H1 (cell line): ENCODE data around the gene SERP1. TPM values are rescaled to one million over a fixed set of nuclear protein-coding genes. Genes with fewer than 3 reads are reported as not detected.

Source experiments
- CTCF ChIA-PET: fragments of 300-600 bp; sonication (Branson Sonifier 250); formaldehyde crosslinking; loops from one replicate; lab custom pipeline; 2021; ENCODE audit not compliant: partially characterized antibody; lab: Charles Lee
- POLR2A ChIA-PET: fragments of 300-600 bp; sonication (Branson Sonifier 250); formaldehyde crosslinking; loops from one replicate; lab custom pipeline; 2021; ENCODE audit warnings: inconsistent platforms; ENCODE audit not compliant: partially characterized antibody; lab: Charles Lee
- DNase-seq, 2 experiments: peaks; one replicate each; pipeline versions ENCODE4 v3.0.0 to v3.0.0-alpha.2; 2010 to 2022; ENCODE audit warnings: low spot score in 2 of 2, low read depth in 1 of 2, mixed read lengths in 1 of 2
- FAIRE-seq: peaks from 2 replicates; lab custom pipeline; 2011; peaks lifted over from hg19 to GRCh38; lab: Jason Lieb, UNC
- H2AFZ ChIP-seq: 2 replicates; pipeline ENCODE4 v1.8.1; 2012; ENCODE audit warnings: low read length, inconsistent platforms
- H2AK5ac ChIP-seq: 2 replicates; pipeline ENCODE4 v1.6.1; 2013; ENCODE audit warnings: low read depth, low read length
- H2BK120ac ChIP-seq: replicated peaks from 2 replicates; pipeline ENCODE3; 2013; ENCODE audit warnings: low read depth, low read length, inconsistent platforms
- H2BK12ac ChIP-seq: 2 replicates; pipeline ENCODE4 v1.6.1; 2013; ENCODE audit warnings: low read depth, low read length
- H2BK15ac ChIP-seq: 2 replicates; pipeline ENCODE4 v1.6.1; 2013; ENCODE audit warnings: low read length
- H2BK20ac ChIP-seq: 2 replicates; pipeline ENCODE4 v1.6.1; 2013; ENCODE audit warnings: low read length
- H2BK5ac ChIP-seq: 2 replicates; pipeline ENCODE4 v1.6.1; 2013; ENCODE audit warnings: low read depth, low read length
- H3K14ac ChIP-seq: 2 replicates; pipeline ENCODE4 v1.6.1; 2013; ENCODE audit warnings: inconsistent platforms; ENCODE audit not compliant: insufficient read length
- H3K18ac ChIP-seq: 2 replicates; pipeline ENCODE4 v1.6.1; 2013; ENCODE audit warnings: low read length; ENCODE audit errors: extremely low read depth
- H3K23ac ChIP-seq: 2 replicates; pipeline ENCODE4 v1.6.1; 2013; ENCODE audit warnings: inconsistent platforms; ENCODE audit not compliant: insufficient read length
- H3K23me2 ChIP-seq: 2 replicates; pipeline ENCODE4 v1.6.1; 2013; ENCODE audit warnings: low read depth, low read length
- H3K27ac ChIP-seq: 2 replicates; pipeline ENCODE4 v1.6.1; 2011; ENCODE audit warnings: low read depth, low read length, inconsistent platforms
- H3K27me3 ChIP-seq, 4 experiments: replicated peaks in 1 of 4; 1 replicate in 1 of 4; 2 replicates in 3 of 4; pipeline versions ENCODE4 v1.6.1 to v1.8.1; 2011 to 2013; ENCODE audit warnings: low read length in 3 of 4, mild to moderate bottlenecking in 3 of 4, inconsistent platforms in 2 of 4, mixed read lengths in 2 of 4, moderate library complexity in 1 of 4; ENCODE audit not compliant: control insufficient read depth in 3 of 4, insufficient read depth in 3 of 4; ENCODE audit errors: extremely low read depth in 1 of 4
- H3K36me3 ChIP-seq, 4 experiments: 2 replicates each; pipeline versions ENCODE4 v1.6.1 to v1.8.1; 2011 to 2013; ENCODE audit warnings: mild to moderate bottlenecking in 4 of 4, low read length in 3 of 4, moderate library complexity in 2 of 4, control low read depth in 1 of 4, inconsistent platforms in 1 of 4; ENCODE audit not compliant: insufficient read depth in 4 of 4, control insufficient read depth in 2 of 4
- H3K4ac ChIP-seq: replicated peaks from 2 replicates; pipeline ENCODE3; 2013; ENCODE audit warnings: low read length, low read depth, mixed read lengths, inconsistent platforms; ENCODE audit not compliant: insufficient read length
- H3K4me1 ChIP-seq, 4 experiments: replicated peaks in 1 of 4; 1 replicate in 1 of 4; 2 replicates in 3 of 4; pipeline versions ENCODE4 v1.6.1 to v1.8.1; 2011 to 2013; ENCODE audit warnings: low read length in 3 of 4, inconsistent platforms in 2 of 4, mixed read lengths in 1 of 4; ENCODE audit not compliant: insufficient read depth in 4 of 4, control insufficient read depth in 3 of 4
- H3K4me2 ChIP-seq, 2 experiments: 2 replicates each; pipeline versions ENCODE4 v1.6.1 to v1.8.1; 2011 to 2013; ENCODE audit warnings: low read depth in 2 of 2, low read length in 2 of 2, control low read depth in 1 of 2, inconsistent platforms in 1 of 2, mild to moderate bottlenecking in 1 of 2; ENCODE audit not compliant: insufficient read depth in 1 of 2
- H3K4me3 ChIP-seq, 4 experiments: fragments of 200-600, 300-600 bp in 1 of 4; sonication (generic), shearing (Covaris generic), sonication (Bioruptor Twin) in 1 of 4; 2 replicates each; pipeline versions ENCODE4 v1.5.1 to v1.8.1; 2011 to 2016; ENCODE audit warnings: low read length in 4 of 4, low read depth in 3 of 4, control low read depth in 2 of 4, inconsistent platforms in 2 of 4, mild to moderate bottlenecking in 2 of 4, mixed read lengths in 1 of 4, moderate library complexity in 1 of 4; ENCODE audit not compliant: insufficient read depth in 2 of 4; ENCODE audit errors: extremely low read depth in 1 of 4
- H3K56ac ChIP-seq: replicated peaks from 2 replicates; pipeline ENCODE3; 2013; ENCODE audit warnings: low read depth, mild to moderate bottlenecking, mixed read lengths, low read length, inconsistent platforms; ENCODE audit not compliant: insufficient read length
- H3K79me1 ChIP-seq: 2 replicates; pipeline ENCODE4 v1.6.1; 2013; ENCODE audit warnings: low read depth, low read length, control low read depth
- H3K79me2 ChIP-seq, 2 experiments: 2 replicates each; pipeline versions ENCODE4 v1.6.1 to v1.8.1; 2012 to 2013; ENCODE audit warnings: low read length in 2 of 2, mild to moderate bottlenecking in 2 of 2, inconsistent platforms in 1 of 2; ENCODE audit not compliant: insufficient read depth in 2 of 2, control insufficient read depth in 1 of 2
- H3K9ac ChIP-seq, 4 experiments: replicated peaks in 1 of 4; 1 replicate in 1 of 4; 2 replicates in 3 of 4; pipeline versions ENCODE4 v1.6.1 to v1.8.1; 2011 to 2013; ENCODE audit warnings: low read depth in 3 of 4, low read length in 3 of 4, control low read depth in 2 of 4, mild to moderate bottlenecking in 2 of 4, moderate library complexity in 2 of 4, inconsistent platforms in 1 of 4; ENCODE audit errors: extremely low read depth in 1 of 4
- H3K9me3 ChIP-seq, 2 experiments: 2 replicates each; pipeline versions ENCODE4 v1.6.1 to v1.8.1; 2012 to 2013; ENCODE audit warnings: mild to moderate bottlenecking in 2 of 2, moderate library complexity in 2 of 2, control low read depth in 1 of 2, inconsistent platforms in 1 of 2, low read depth in 1 of 2, low read length in 1 of 2, mixed read lengths in 1 of 2; ENCODE audit not compliant: insufficient read depth in 2 of 2
- H4K20me1 ChIP-seq, 2 experiments: replicated peaks in 1 of 2; 2 replicates each; pipeline versions ENCODE3 to v1.8.1; 2011 to 2013; ENCODE audit warnings: inconsistent platforms in 2 of 2, low read length in 2 of 2, mild to moderate bottlenecking in 1 of 2; ENCODE audit not compliant: insufficient read depth in 2 of 2, control insufficient read depth in 1 of 2
- H4K5ac ChIP-seq: 2 replicates; pipeline ENCODE4 v1.6.1; 2013; ENCODE audit warnings: low read length, low read depth, mixed read lengths, inconsistent platforms; ENCODE audit not compliant: insufficient read length
- H4K8ac ChIP-seq: 2 replicates; pipeline ENCODE4 v1.8.0; 2013; ENCODE audit warnings: mild to moderate bottlenecking, moderate library complexity, low read length, inconsistent platforms; ENCODE audit not compliant: insufficient read depth; ENCODE audit errors: extremely low read depth
- H4K91ac ChIP-seq: replicated peaks from 2 replicates; pipeline ENCODE3; 2013; ENCODE audit warnings: low read length, mixed read lengths, inconsistent platforms; ENCODE audit not compliant: insufficient read length
- NANOG ChIP-seq: IDR thresholded peaks from 2 replicates; pipeline ENCODE4 v1.6.1; 2011; ENCODE audit warnings: low read length, low read depth, mild to moderate bottlenecking, inconsistent platforms; ENCODE audit not compliant: insufficient read depth, poor library complexity, severe bottlenecking
- POLR2A ChIP-seq, 2 experiments: IDR thresholded peaks; 1 replicate in 1 of 2; 2 replicates in 1 of 2; pipeline ENCODE4 v1.6.1; 2011; ENCODE audit warnings: low read depth in 2 of 2, low read length in 2 of 2, mild to moderate bottlenecking in 2 of 2; ENCODE audit errors: control extremely low read depth in 1 of 2
- WGBS, 2 experiments: shearing (Covaris generic) in 1 of 2; methylation state at CpG; one replicate each; pipeline versions ENCODE4 v1.1.6 to v1.1.7; 2013 to 2015; ENCODE audit warnings: low lambda C conversion rate in 2 of 2, mixed read lengths in 2 of 2, inconsistent platforms in 1 of 2, low coverage in 1 of 2, missing lambda C conversion rate in 1 of 2; ENCODE audit not compliant: insufficient replicate concordance in 2 of 2, insufficient coverage in 1 of 2, insufficient read length in 1 of 2; ENCODE audit errors: extremely low coverage in 1 of 2, missing lambda C conversion rate in 1 of 2; 5-methylcytosine and 5-hydroxymethylcytosine counted together
- polyA plus RNA-seq, 7 experiments: library from polyadenylated mRNA; depleted of rRNA in 3 of 7; stranded (reverse) in 5 of 7; unstranded in 2 of 7; fragments of >200 nt in 5 of 7; fragments of 200-250 nt in 2 of 7; gene quantifications; 1 replicate in 5 of 7; 2 replicates in 1 of 7; 4 replicates in 1 of 7; pipeline versions ENCODE4 v1.2.1 to v1.2.3, GENCODE V29; 2011 to 2013; ENCODE audit warnings: missing spikeins in 2 of 7, mixed read lengths in 2 of 7
- total RNA-seq: library from RNA; stranded (reverse); fragmentation: NEBNext Ultra II Directional; extraction: Animal tissue kit (Norgen Biotek cat#: 25700); gene quantifications from 2 replicates; pipeline ENCODE4 v1.2.1, GENCODE V29; 2021

SERP1 gene
- total and polyA plus RNA-seq, 2 of the 8 experiments (the other 6 are each of a cell fraction or from before 2014, with no cell fraction given): 90.3 to 98.2 TPM

DNA sequence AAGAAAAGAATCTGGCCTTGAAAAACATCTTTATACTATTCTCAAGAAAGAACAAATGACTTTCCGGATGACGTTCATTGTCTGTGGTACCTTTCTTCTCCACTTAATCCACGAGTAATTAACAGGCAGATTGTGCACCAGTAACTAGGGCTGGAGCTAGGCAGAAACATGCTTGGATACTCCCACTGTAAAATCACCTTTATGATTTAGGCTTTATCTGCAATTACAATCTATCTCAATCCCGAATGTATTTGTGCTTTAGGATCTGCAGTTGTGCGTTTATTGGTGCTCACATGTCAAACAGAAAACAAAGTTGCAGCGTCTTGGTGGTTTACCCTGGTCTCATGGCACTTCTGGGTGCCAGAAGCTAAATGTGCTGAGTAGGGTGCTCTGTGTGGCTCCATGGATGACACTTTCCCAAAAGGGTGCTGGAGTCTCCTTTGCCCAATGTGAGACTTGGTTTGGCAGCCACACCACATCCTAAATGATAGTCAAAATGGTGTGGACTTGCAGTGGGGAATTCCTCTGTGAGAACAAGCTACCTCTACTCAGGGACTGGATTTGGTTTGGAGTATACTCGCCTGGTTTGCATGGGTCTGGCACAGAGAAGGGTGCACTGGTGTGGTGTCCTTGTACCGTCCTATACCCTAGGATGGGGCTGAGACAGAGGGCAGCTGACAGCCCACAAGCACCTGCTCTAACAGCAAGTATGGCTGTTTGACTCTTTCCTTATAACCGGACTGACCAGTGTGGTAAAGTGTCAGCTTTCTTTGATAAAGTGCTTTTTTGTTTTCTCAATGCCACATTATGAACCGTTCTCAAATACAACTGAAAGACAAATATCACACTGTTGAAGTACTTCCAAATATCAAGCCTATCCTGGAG is 7.7 kb downstream of the SERP1 start:
- Histone ChIP-seq H2BK5ac (no peak overlapping the region), H3K18ac (no peak overlapping the region), H3K9ac (peak overlapping the region in 1 of 4 experiments; percentile 34; a peak in 1 of 7 replicates), H3K4ac (no peak overlapping the region), H3K9me3 (no peaks in the 10 kb centered on the region), H2BK15ac (no peak overlapping the region), H4K5ac (no peak overlapping the region), H3K36me3 (peaks cover 4 to 25% (median 8%) of the 10 kb centered on the region in 4 experiments; a peak in 5 of 8 replicates), H3K14ac (no peak overlapping the region), H3K27me3 (no peaks in the 10 kb centered on the region), H3K23me2 (no peaks in the 10 kb centered on the region), H3K4me1 (no peaks in the 10 kb centered on the region), H2AFZ (no peak overlapping the region), H2BK20ac (no peak overlapping the region), H3K4me3 (no peak overlapping the region), H3K79me2 (peaks cover 0 to 16% of the 10 kb centered on the region in 2 experiments; a peak in 2 of 4 replicates), H2BK120ac (no peak overlapping the region), H4K91ac (no peak overlapping the region), H4K20me1 (no peaks in the 10 kb centered on the region), H3K4me2 (no peak overlapping the region), H2AK5ac (no peak overlapping the region), H3K23ac (no peak overlapping the region), H3K56ac (no peak overlapping the region), H3K79me1 (no peaks in the 10 kb centered on the region; the same call in 1 of the 2 replicates), H2BK12ac (no peak overlapping the region), H4K8ac (no peak overlapping the region), H3K27ac (no peak overlapping the region)
- no peak for TF ChIP-seq NANOG
- peak in 1 of 2 experiments; percentile 27; a peak in 1 of 3 replicates for TF ChIP-seq POLR2A (IDR thresholded peaks at IDR 0.05; ENCODE audit: control extremely low read depth in 1 of 2, low read depth in 2 of 2, low read length in 2 of 2)
- ChIA-PET CTCF (interaction anchor here (1.2 to 2.7 kb wide), 7 partner anchors 9 to 311 kb away, joined by 3 to 10 read pairs (median 4); no protein-coding TSS in a partner anchor), POLR2A (interaction anchor here (0.6 to 2.5 kb wide), 9 partner anchors 8 to 265 kb away, joined by 3 to 18 read pairs (median 3); partner anchors contain the start of genes EIF2A, SELENOT and SERP1)
- DNase-seq (no peak), FAIRE-seq (no peak)
- WGBS, 2 experiments: 87% methylated on average over 10 of the region's 10 CpGs; no CpG with 5 or more reads in 1 of the 2 experiments
